Peyer's patch (tissue), 4 donors: ENCODE results near the gene SIAH3.

ENCODE experiments used
- CTCF ChIP-seq, 6 experiments: fragments of 450-650 bp in 4 of 6; fragments of 200-600 bp in 2 of 6; sonication (generic) in 1 of 6; IDR thresholded peaks; one replicate each; pipeline ENCODE4 v1.5.1; 2017 to 2019; ENCODE audit warnings: antibody characterized with exemption in 6 of 6, mild to moderate bottlenecking in 3 of 6, moderate library complexity in 1 of 6
- POLR2A ChIP-seq, 2 donors: fragments of 450-650 bp; IDR thresholded peaks; one replicate each; pipeline ENCODE4 v1.5.1; 2017; ENCODE audit warnings: antibody characterized with exemption in 2 of 2, mild to moderate bottlenecking in 2 of 2, moderate library complexity in 2 of 2

- TF ChIP-seq CTCF (IDR thresholded peaks at IDR 0.05) (no peak), POLR2A (IDR thresholded peaks at IDR 0.05) (no peak)
Observed at GRCh38 chr13:45798851-45799250, 52.7 kb downstream of the SIAH3 start.
